ENCODE results near the gene TAP1. TPM values are rescaled to one million over a fixed set of nuclear protein-coding genes. Genes with fewer than 3 reads are reported as not detected.
A peak's percentile ranks its signal among the peaks of the same experiment; 100 is the strongest.

TAP1 gene
- total RNA-seq, result 100 to 1,000 TPM in 1 of 8 experiments, 10 to 100 TPM in 3, under 1 TPM in 4; 0.18 to 115 (median 12.6) TPM

DNA sequence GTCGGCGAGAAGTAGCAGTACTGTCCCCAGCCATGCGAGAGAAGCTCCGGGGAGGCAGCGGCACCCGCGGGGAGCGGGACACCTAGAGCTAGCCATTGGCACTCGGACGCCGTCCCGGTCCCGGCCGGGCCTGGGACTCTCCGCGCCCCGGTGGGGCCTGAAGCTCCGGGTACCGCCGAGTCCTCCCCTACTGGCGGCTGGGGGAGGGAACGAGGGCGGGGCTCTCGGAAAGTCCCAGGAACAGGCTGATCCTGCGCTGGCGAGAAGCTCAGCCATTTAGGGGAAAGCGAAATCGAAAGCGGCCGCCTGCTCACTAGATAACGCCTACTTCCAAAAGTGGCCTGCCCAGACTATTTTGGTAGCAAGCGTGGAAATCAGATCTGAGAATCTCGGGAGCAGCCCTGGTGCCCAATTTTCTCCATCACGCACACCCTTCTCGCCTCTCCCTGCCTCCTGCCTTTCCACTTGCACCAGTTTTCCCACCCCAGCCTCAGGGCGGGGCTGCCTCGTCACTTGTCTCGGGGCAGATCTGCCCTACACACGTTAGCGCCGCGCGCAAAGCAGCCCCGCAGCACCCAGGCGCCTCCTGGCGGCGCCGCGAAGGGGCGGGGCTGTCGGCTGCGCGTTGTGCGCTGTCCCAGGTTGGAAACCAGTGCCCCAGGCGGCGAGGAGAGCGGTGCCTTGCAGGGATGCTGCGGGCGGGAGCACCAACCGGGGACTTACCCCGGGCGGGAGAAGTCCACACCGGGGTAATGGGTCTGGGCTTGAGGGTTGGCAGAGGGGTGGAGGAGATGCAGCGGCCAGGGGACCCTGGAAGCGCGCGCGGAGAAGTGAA is at the start of gene TAP1, which contains the start of gene PSMB9:
Gene TAP1, minus strand, starts transcription at position 164 of the 835 bp plus-strand sequence. Its CDS starts 68 bp downstream, at position 96.
Gene PSMB9, plus strand, starts transcription at position 652 of the 835 bp plus-strand sequence. Its CDS starts 38 bp downstream, at position 690.
- peaks cover 2 to 5% of the 10 kb centered on the region in 2 donors for H3K4me1 ChIP-seq (replicated peaks in 1 of 2)
- 0 to 6% (median 0%) methylated on average over 4 to 22 of the region's 68 CpGs; no CpG with 5 or more reads in 4 of the 10 experiments for WGBS, 10 experiments
- peak; percentile 78 to 93 (median 91) for ATAC-seq (replicated peaks in 6 of 8)
- in situ Hi-C loops (cut with MboI; ENCODE audit: low pct_unique_long_range_greater_than_20kb in 2 of 9, low sequenced_read_pairs in 9 of 9, unreplicated experiment in 9 of 9), result no loop called here
- peak within 1 kb of the TSS; percentile 21 to 48 (median 41) for H3K4me3 ChIP-seq
- no peak within 1 kb of the TSS for H3K27ac ChIP-seq

- WGBS, 10 experiments, result 0 to 4% (median 0%) methylated on average over 2 to 4 of the region's 8 CpGs; no CpG with 5 or more reads in 6 of the 10 experiments
- in situ Hi-C loops (cut with MboI; ENCODE audit: low pct_unique_long_range_greater_than_20kb in 2 of 9, low sequenced_read_pairs in 9 of 9, unreplicated experiment in 9 of 9), result loop anchor here in 4 of 9 experiments (25.0 kb wide), 1 partner anchor 92 kb away; no protein-coding TSS in a partner anchor
- Histone ChIP-seq H3K4me1 (replicated peaks in 1 of 2) (peaks cover 8% of the 10 kb centered on the region in 2 donors), H3K4me3 (peak overlapping the region; percentile 57 to 99 (median 69)), H3K27ac (peak overlapping the region in 1 of 2 donors; percentile 47)
- peak; percentile 19 to 39 (median 30) for ATAC-seq (replicated peaks in 6 of 8)
Observed at GRCh38 chr6:32895006-32895345, 41.5 kb upstream of the TAP1 start.

DNA sequence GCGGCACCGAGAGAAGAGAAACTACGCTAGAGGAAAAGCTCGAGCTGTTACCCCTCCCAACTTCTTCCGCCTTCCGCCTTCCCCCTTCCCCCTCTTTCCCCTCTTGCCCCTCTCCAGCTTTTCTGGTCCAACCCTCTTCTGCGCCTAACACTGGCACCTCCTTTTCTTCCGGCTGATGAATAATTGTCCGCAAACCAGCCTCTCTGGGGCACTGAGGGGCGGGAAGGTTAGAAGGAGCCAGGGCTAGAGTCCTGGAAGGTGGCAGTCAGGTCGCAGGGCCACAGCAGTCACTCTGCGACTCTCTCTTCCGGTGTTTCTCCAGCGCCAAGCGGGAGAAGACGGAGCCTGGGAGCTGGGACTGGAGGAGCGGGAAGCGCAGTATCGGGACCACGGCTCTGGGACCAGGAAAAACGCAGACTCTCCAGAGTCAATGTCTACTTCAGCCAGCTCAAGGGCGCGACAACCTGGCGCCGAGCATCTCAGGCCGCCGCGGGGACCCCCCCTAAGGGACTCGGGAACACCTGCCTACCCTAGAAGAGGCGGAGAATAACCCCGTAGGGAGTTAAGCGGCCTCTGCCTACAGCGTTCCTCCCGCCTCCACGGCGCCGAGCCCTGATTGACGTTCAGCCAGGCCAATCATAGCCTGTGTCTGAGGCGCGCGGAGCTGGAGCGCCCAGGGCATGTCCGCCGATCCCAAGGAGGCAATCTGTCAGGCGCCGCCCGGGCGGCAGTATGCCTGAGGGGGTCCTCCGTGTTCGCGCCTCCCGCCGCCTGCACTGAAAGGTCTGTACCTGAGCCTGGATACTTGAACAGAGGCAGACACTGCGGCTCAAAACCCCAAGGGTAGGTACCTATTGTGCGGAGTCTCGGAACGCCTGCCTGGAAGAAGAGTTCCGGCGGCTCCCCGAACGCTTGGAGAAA is 40.8 kb upstream of the TAP1 start:
- 0% methylated on average over 3 to 18 of the region's 61 CpGs; no CpG with 5 or more reads in 4 of the 10 experiments for WGBS, 10 experiments
- H3K4me3 ChIP-seq, result peak overlapping the region; percentile 57 to 99 (median 69)
- in situ Hi-C loops (cut with MboI; ENCODE audit: low pct_unique_long_range_greater_than_20kb in 2 of 9, low sequenced_read_pairs in 9 of 9, unreplicated experiment in 9 of 9), result loop anchor here in 4 of 9 experiments (25.0 kb wide), 1 partner anchor 93 kb away; no protein-coding TSS in a partner anchor
- peak overlapping the region; percentile 10 to 47 for H3K27ac ChIP-seq
- peaks cover 8% of the 10 kb centered on the region in 2 donors for H3K4me1 ChIP-seq (replicated peaks in 1 of 2)
- ATAC-seq (replicated peaks in 6 of 8), result peak; percentile 97 to 99 (median 99)

- Histone ChIP-seq H3K4me3 (no peak overlapping the region), H3K4me1 (replicated peaks in 1 of 2) (peaks cover 8% of the 10 kb centered on the region in 2 donors), H3K27ac (no peak overlapping the region)
- no peak for ATAC-seq (replicated peaks in 6 of 8)
- WGBS, 10 experiments, result 0 to 67% (median 12%) methylated on average over 1 of the region's 1 CpG; no CpG with 5 or more reads in 2 of the 10 experiments
- in situ Hi-C loops (cut with MboI; ENCODE audit: low pct_unique_long_range_greater_than_20kb in 2 of 9, low sequenced_read_pairs in 9 of 9, unreplicated experiment in 9 of 9), result loop anchor here in 4 of 9 experiments (25.0 kb wide), 1 partner anchor 96 kb away; no protein-coding TSS in a partner anchor
Observed at GRCh38 chr6:32890831-32891230, 37.3 kb upstream of the TAP1 start.

GRCh38 chr6:32889533-32889932 is 36.0 kb upstream of the TAP1 start:
- Histone ChIP-seq H3K4me1 (replicated peaks in 1 of 2) (peaks cover 3 to 4% of the 10 kb centered on the region in 2 donors), H3K27ac (no peak overlapping the region), H3K4me3 (no peak overlapping the region)
- ATAC-seq (replicated peaks in 6 of 8), result no peak
- 13 to 82% (median 53%) methylated on average over 1 of the region's 1 CpG; no CpG with 5 or more reads in 1 of the 10 experiments for WGBS, 10 experiments
- in situ Hi-C loops (cut with MboI; ENCODE audit: low pct_unique_long_range_greater_than_20kb in 2 of 9, low sequenced_read_pairs in 9 of 9, unreplicated experiment in 9 of 9), result loop anchor here in 6 of 9 experiments (10.0 to 25.0 kb wide), 3 partner anchors 55 to 98 kb away; partner anchors contain the start of genes HLA-DMA (in 1 of the 6) and HLA-DMB (in 1 of the 6)

DNA sequence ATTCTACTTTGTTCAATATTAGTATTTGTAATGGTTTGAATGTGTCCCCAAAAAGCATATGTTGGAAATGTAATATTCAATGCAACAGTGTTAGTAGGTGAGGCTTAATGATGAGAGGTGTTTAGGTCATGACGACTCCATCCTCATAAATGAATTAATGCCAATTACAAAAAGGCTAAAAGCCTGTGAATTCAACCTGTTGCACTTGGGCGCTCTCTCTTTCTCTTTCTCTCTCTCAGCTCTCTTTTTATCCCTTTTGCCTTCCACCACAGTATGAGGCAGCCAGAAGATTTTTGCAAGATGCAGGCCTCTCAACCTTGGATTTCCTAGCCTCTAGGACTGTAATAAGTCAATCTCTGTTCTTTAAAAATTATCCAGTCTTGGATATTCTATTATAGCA is 35.1 kb upstream of the TAP1 start:
- no peak for ATAC-seq (replicated peaks in 6 of 8)
- Histone ChIP-seq H3K4me1 (replicated peaks in 1 of 2) (peaks cover 2% of the 10 kb centered on the region in 2 donors), H3K4me3 (no peak overlapping the region), H3K27ac (no peak overlapping the region)
- 26 to 100% (median 87%) methylated on average over 1 to 2 of the region's 2 CpGs; no CpG with 5 or more reads in 1 of the 10 experiments for WGBS, 10 experiments
- in situ Hi-C loops (cut with MboI; ENCODE audit: low pct_unique_long_range_greater_than_20kb in 2 of 9, low sequenced_read_pairs in 9 of 9, unreplicated experiment in 9 of 9), result loop anchor here in 6 of 9 experiments (10.0 to 25.0 kb wide), 3 partner anchors 56 to 99 kb away; partner anchors contain the start of genes HLA-DMA (in 1 of the 6) and HLA-DMB (in 1 of the 6)

GRCh38 chr6:32887616-32888015 is 34.1 kb upstream of the TAP1 start:
- in situ Hi-C loops (cut with MboI; ENCODE audit: low pct_unique_long_range_greater_than_20kb in 2 of 9, low sequenced_read_pairs in 9 of 9, unreplicated experiment in 9 of 9), result loop anchor here in 6 of 9 experiments (10.0 to 25.0 kb wide), 3 partner anchors 57 to 100 kb away; partner anchors contain the start of genes HLA-DMA (in 1 of the 6) and HLA-DMB (in 1 of the 6)
- 40 to 90% (median 65%) methylated on average over 1 to 5 of the region's 5 CpGs for WGBS, 10 experiments
- Histone ChIP-seq H3K27ac (no peak overlapping the region), H3K4me3 (no peak overlapping the region), H3K4me1 (replicated peaks in 1 of 2) (no peaks in the 10 kb centered on the region)
- no peak for ATAC-seq (replicated peaks in 6 of 8)

GRCh38 chr6:32886681-32887383 is 33.3 kb upstream of the TAP1 start:
- WGBS, 10 experiments, result 13 to 92% (median 44%) methylated on average over 1 to 3 of the region's 3 CpGs; no CpG with 5 or more reads in 2 of the 10 experiments
- in situ Hi-C loops (cut with MboI; ENCODE audit: low pct_unique_long_range_greater_than_20kb in 2 of 9, low sequenced_read_pairs in 9 of 9, unreplicated experiment in 9 of 9), result loop anchor here in 6 of 9 experiments (10.0 to 25.0 kb wide), 3 partner anchors 58 to 100 kb away; partner anchors contain the start of genes HLA-DMA (in 1 of the 6) and HLA-DMB (in 1 of the 6)
- Histone ChIP-seq H3K4me1 (replicated peaks in 1 of 2) (no peaks in the 10 kb centered on the region), H3K27ac (no peak overlapping the region), H3K4me3 (no peak overlapping the region)
- ATAC-seq (replicated peaks in 6 of 8), result no peak

DNA sequence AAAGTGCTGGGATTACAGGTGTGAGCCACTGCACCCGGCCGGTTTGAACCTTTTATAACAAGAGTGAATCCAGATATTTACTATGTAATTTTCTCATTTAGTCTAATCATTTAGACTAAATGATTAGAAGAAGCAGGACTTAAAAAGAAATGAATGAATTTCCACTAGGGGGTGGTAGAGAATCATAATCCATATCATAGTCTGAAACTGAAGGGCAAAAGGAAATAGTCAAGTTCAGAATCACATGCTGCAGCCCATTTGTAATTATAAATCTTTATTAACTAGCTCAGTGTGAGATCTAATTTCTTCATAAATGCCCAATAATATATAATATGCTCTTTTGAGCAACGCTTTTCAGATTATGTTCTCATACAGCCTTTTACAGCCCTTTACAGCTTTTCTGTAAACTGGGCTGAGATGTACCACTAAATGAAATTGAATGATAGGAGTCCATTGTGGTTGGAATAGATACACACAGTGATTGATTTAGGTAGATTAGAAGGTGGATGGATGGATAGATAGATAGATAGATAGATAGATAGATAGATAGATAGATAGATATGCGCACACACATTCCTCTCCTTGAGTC is 32.3 kb upstream of the TAP1 start:
- 0 to 81% (median 33%) methylated on average over 1 to 4 of the region's 4 CpGs; no CpG with 5 or more reads in 1 of the 10 experiments for WGBS, 10 experiments
- in situ Hi-C loops (cut with MboI; ENCODE audit: low pct_unique_long_range_greater_than_20kb in 2 of 9, low sequenced_read_pairs in 9 of 9, unreplicated experiment in 9 of 9), result loop anchor here in 6 of 9 experiments (10.0 to 25.0 kb wide), 3 partner anchors 59 to 102 kb away; partner anchors contain the start of genes HLA-DMA (in 1 of the 6) and HLA-DMB (in 1 of the 6)
- Histone ChIP-seq H3K4me3 (no peak overlapping the region), H3K27ac (no peak overlapping the region), H3K4me1 (replicated peaks in 1 of 2) (no peaks in the 10 kb centered on the region)
- peak in 4 of 8 experiments; percentile 29 to 67 (median 58) for ATAC-seq (replicated peaks in 6 of 8)

DNA sequence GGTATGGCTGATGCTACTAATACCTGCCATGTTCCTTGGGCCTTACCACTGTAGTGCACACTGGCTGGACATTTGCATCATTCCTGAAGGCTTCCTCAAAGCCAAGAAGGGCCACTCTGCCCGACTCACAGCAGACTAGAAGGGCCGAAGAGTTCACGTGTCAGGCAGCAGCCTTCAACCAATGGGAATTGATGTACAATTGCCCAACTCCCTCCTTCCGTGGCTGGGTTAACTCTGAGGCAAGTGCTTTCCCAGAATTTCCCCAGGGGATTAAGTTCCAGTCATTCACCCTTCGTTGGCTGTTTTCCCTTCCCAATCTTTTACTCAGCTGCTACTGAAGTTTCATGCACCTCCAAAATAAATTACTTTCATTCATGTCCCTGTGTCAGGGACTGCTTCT is 30.3 kb upstream of the TAP1 start:
- Histone ChIP-seq H3K27ac (no peak overlapping the region), H3K4me3 (no peak overlapping the region), H3K4me1 (replicated peaks in 1 of 2) (no peaks in the 10 kb centered on the region)
- ATAC-seq (replicated peaks in 6 of 8), result peak in 3 of 8 experiments; percentile 67 to 90 (median 70)
- whole genome bisulfite sequencing, 10 experiments, result 0 to 59% (median 15%) methylated on average over 1 to 5 of the region's 5 CpGs; no CpG with 5 or more reads in 2 of the 10 experiments
- in situ Hi-C loops (cut with MboI; ENCODE audit: low pct_unique_long_range_greater_than_20kb in 2 of 9, low sequenced_read_pairs in 9 of 9, unreplicated experiment in 9 of 9), result loop anchor here in 6 of 9 experiments (10.0 to 25.0 kb wide), 3 partner anchors 61 to 104 kb away; partner anchors contain the start of genes HLA-DMA (in 1 of the 6) and HLA-DMB (in 1 of the 6)

DNA sequence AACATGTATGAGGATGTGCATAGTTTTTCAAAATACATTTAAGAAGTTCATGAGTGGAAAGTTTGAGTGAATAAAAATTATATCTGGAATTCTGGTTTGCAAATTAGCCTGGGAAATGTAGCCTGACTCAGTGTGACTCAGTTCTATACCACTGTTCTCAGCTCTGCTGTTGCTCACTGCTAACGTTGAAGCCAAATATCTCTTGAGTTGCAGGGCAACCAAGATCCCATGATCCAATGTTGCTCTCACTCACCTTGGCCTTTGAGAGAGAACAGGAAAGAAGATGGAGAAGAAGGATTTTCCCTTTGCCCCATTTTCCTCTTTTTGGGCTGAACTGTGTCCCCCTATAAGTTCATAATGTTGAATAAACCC is 29.4 kb upstream of the TAP1 start:
- WGBS, 10 experiments, result 0 to 75% (median 27%) methylated on average over 1 of the region's 1 CpG; no CpG with 5 or more reads in 3 of the 10 experiments
- Histone ChIP-seq H3K4me1 (replicated peaks in 1 of 2) (no peaks in the 10 kb centered on the region), H3K27ac (no peak overlapping the region), H3K4me3 (no peak overlapping the region)
- in situ Hi-C loops (cut with MboI; ENCODE audit: low pct_unique_long_range_greater_than_20kb in 2 of 9, low sequenced_read_pairs in 9 of 9, unreplicated experiment in 9 of 9), result loop anchor here in 6 of 9 experiments (10.0 to 25.0 kb wide), 3 partner anchors 62 to 104 kb away; partner anchors contain the start of genes HLA-DMA (in 1 of the 6) and HLA-DMB (in 1 of the 6)
- peak in 1 of 8 experiments; percentile 44 for ATAC-seq (replicated peaks in 6 of 8)
